NCI-H1436 (cell line): ENCODE data around the gene PDE4D.
"Not testable (repeated sequence)": the region's sequence is repeated elsewhere in the genome, so short reads cannot be mapped to it uniquely, and the experiment has no call there.

Experiments used
- DNase-seq: peaks from one replicate; lab custom pipeline; 2025; lab: John Stamatoyannopoulos, UW

PDE4D gene

DNA sequence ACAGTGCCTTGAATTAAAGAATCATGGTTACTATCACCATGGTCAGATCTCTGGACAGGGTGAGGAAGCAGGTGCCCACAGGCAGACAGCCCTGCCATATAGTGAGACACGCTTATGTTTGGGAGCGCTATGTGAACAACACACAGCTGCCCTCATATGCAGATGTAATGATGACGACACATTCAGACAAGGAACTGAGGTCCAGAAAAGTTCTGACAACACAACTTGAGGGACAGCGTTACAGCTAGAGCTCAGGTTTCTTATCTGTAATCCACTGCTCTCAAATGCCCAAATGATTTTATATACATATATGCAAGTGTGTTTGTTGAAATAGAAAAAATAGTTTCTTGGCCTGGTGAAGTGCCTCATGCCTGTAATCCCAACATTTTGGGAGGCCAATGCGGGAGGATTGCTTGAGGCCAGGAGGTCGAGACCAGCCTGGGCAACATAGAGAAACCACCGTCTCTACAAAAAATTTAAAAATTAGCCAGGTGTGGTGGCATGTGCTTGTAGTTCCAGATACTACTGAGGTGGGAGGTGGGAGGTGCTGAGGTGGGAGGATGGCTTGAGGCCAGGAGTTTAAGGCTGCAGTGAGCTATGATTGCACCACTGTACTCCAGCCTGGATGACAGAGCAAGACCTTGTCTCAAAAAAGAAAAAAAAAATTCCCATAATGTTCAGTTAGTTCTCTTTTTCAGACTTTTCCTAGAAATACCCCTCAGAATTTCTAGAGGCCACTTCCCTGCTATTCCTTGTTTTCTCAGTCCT, 887.4 kb downstream of the PDE4D start:
- no peak for DNase-seq

GRCh38 chr5:59003641-59004040, 889.9 kb downstream of the PDE4D start:
- DNase-seq: no peak

GRCh38 chr5:59003124-59003523, 890.4 kb downstream of the PDE4D start:
- DNase-seq: no peak

GRCh38 chr5:59002162-59002825, 891.2 kb downstream of the PDE4D start:
- no peak for DNase-seq

- DNase-seq: no peak
Measured at GRCh38 chr5:59001716-59002115, 891.8 kb downstream of the PDE4D start.

DNA sequence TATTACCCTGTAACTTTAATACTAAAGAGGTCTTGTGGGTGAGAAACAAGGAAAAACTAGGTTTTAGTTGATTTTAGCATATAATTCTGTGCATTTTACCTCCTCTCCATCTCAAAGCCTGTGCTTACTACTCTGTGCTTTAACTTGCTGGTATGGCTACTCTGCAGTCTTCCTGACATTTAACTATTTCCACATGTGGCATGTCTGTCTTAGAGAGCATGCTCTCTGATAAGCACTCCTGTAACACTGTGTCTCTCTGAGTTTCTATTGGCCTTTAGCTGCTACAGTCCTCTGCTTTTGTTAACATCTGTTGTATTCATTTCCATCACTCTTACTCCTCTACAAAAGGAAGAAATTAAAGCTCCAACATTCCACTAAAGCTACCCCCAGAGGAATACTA, 892.4 kb downstream of the PDE4D start:
- DNase-seq: no peak

- DNase-seq: no peak
Measured at GRCh38 chr5:59000211-59000610, 893.3 kb downstream of the PDE4D start.

DNA sequence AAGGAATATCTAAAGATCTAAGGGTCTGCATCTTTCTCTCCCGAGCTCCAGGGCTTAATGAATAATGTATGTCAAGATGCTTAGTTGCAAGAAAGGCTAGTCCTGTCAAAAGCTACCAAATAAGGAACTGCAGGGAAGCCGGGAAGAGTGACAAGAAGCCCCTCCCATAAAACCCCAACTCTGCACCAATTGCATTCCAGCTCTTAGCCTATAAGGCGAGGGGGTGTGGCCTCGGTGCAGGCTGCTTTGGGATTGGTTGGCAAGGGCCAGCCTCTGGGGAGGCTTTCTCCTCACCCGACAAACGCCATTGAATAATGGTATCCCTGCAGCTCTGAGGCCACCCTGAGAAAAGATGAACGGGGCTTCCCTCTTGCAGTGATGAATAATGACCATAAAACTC, 893.7 kb downstream of the PDE4D start:
- no peak for DNase-seq

DNA sequence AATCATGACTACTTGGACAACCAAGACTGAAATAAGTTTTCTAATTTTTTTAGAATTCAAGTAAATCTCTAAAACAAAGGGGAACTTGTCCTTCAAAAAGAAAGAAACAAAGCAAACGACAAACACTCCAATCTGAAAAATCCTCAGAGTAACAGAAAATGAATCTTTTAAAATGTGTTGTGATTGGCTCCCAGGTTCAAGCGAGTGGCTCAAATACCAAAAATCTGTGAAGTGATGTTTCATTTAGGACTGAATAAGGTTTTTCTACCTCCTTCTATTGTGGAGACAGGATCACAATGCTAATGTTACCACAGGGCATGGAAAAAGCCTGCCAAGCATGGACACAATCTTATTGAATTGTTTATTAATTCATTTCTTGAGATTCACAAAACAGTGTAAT, 895.0 kb downstream of the PDE4D start:
- no peak for DNase-seq

GRCh38 chr5:58995779-58996178, 897.7 kb downstream of the PDE4D start:
- not testable (repeated sequence) for DNase-seq

GRCh38 chr5:58993461-58993860, 900.1 kb downstream of the PDE4D start:
- DNase-seq: no peak

DNA sequence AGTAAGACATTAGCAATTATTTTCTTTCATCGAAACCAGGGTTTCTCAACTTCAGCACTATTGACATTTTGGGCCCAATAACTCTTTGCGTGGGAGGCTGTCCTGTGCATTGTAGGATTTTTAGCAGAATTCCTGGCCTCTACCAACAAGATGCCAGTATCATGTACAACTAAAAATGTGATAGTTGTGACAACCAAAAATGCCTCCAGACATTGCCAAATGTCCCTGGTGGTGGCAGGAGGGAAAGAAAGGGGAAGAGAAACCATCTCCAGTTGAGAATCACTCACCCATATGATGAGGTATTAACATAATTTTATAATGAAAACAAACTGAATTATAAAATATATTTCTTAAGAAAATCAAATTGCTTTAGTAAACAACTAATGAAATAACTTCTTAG, 904.6 kb downstream of the PDE4D start:
- DNase-seq: no peak

- DNase-seq: no peak
Measured at GRCh38 chr5:58987193-58987592, 906.3 kb downstream of the PDE4D start.

- no peak for DNase-seq
Measured at GRCh38 chr5:58986281-58986680, 907.2 kb downstream of the PDE4D start.

DNA sequence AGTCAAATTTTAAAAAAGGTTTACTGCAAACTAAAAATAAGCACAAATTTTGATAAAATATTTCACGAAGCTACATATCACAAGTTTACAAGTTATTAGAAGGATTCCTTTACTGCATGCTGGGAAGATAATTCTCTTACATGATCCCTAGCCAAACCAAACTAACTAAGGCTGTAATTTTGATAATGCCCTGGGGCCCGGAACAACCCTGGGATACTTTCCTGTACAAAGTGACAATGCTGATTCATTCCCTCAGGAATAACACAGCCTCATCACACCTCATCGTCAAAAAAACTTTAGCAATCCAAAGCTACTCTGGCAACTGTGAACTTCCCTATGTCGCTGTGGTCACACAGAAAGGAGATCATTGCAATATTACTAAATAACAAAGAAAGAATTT, 907.8 kb downstream of the PDE4D start:
- DNase-seq: no peak

- DNase-seq: no peak
Measured at GRCh38 chr5:58985311-58985710, 908.2 kb downstream of the PDE4D start.

GRCh38 chr5:58983526-58984452, 909.7 kb downstream of the PDE4D start:
- no peak for DNase-seq

DNA sequence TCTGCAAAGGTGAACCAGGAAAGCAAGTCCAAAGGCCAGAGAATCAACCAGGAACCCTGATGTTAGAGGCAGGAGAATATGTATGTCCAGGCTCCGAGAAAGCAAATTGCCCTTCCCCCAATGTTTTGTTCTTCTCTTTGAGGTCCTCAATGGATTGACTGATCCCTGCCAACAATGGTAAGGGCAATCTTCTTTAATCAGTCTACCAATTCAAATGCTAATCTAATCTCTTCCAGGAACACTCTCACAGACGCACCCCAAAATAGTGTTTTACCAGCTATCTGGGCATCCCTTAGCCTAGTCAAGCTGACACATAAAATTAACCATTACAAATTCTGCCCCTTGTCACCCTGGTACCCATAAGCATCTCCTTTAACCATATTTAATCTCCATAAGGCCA, 912.6 kb downstream of the PDE4D start:
- DNase-seq: no peak

GRCh38 chr5:58979090-58979489, 914.4 kb downstream of the PDE4D start:
- DNase-seq: no peak

GRCh38 chr5:58974601-58975000, 918.9 kb downstream of the PDE4D start:
- DNase-seq: no peak

DNA sequence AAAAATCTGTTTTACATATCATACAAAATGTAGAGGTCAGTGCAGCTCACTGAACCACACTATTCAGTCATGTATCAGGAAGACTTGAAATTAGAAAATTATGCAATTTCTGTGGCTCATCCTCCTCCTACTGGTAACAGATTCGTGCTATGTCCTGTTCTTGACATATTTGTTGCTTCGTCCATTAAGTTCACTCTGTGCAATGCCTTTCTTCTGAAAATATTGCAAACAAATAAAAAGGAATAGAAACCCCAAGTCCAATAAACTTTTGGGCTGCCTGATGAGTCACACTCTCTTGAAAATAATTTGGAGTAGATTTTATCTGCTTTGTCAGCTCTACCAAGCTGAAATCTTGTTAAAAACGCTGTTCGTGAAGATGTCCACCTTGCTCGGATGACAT, 919.4 kb downstream of the PDE4D start:
- no peak for DNase-seq

- DNase-seq: no peak
Measured at GRCh38 chr5:58972301-58972700, 921.2 kb downstream of the PDE4D start.

- DNase-seq: no peak
Measured at GRCh38 chr5:58970766-58971165, 922.8 kb downstream of the PDE4D start.
